Hematopoietic multipotent progenitor cell treated with erythropoietin and hydrocortisone succinate and interleukin-3 and kit ligand, for 17 days (in vitro differentiated cells): Measurements from ENCODE around the gene DUS1L.

Source experiments
- DNase-seq: peaks from one replicate; pipeline ENCODE4 v3.0.0-alpha.2; 2015; ENCODE audit warnings: low spot score

The DUS1L gene

GRCh38 chr17:82065638-82066303, at the start of gene DUS1L:
TSS of gene DUS1L (minus strand) at chr17:82065804. CDS start at chr17:82065059, 745 bp downstream.
- DNase-seq, result peak; percentile 64

- DNase-seq, result no peak
Measured at GRCh38 chr17:82114872-82115271, 49.3 kb upstream of the DUS1L start.

GRCh38 chr17:82114447-82114846, 48.8 kb upstream of the DUS1L start:
- no peak for DNase-seq

- DNase-seq, result no peak
Measured at GRCh38 chr17:82113941-82114340, 48.3 kb upstream of the DUS1L start.

- DNase-seq, result no peak
Measured at GRCh38 chr17:82113422-82113821, 47.8 kb upstream of the DUS1L start.

- no peak for DNase-seq
Measured at GRCh38 chr17:82112914-82113311, 47.3 kb upstream of the DUS1L start.

GRCh38 chr17:82112181-82112913, 46.7 kb upstream of the DUS1L start:
- DNase-seq, result no peak

GRCh38 chr17:82110298-82110697, 44.7 kb upstream of the DUS1L start:
- no peak for DNase-seq

GRCh38 chr17:82108961-82109475, 43.4 kb upstream of the DUS1L start:
- no peak for DNase-seq

GRCh38 chr17:82108496-82108945, 42.9 kb upstream of the DUS1L start:
- DNase-seq, result no peak

- DNase-seq, result no peak
Measured at GRCh38 chr17:82108038-82108437, 42.4 kb upstream of the DUS1L start.

GRCh38 chr17:82107341-82107860, 41.8 kb upstream of the DUS1L start:
- no peak for DNase-seq

- DNase-seq, result no peak
Measured at GRCh38 chr17:82106688-82107305, 41.2 kb upstream of the DUS1L start.

- DNase-seq, result peak; percentile 27
Measured at GRCh38 chr17:82105882-82106687, 40.5 kb upstream of the DUS1L start.

GRCh38 chr17:82105417-82105881, 39.8 kb upstream of the DUS1L start:
- no peak for DNase-seq

- no peak for DNase-seq
Measured at GRCh38 chr17:82104797-82105416, 39.3 kb upstream of the DUS1L start.

- no peak for DNase-seq
Measured at GRCh38 chr17:82103553-82104451, 38.2 kb upstream of the DUS1L start.

GRCh38 chr17:82101767-82102679, 36.4 kb upstream of the DUS1L start:
- DNase-seq, result no peak

GRCh38 chr17:82101301-82101715, 35.7 kb upstream of the DUS1L start:
- peak; percentile 26 for DNase-seq
